ENCODE measurements around the gene SNX14.
"Not testable (repeated sequence)": the region's sequence is repeated elsewhere in the genome, so short reads cannot be mapped to it uniquely, and the experiment has no call there.

Gene SNX14

DNA sequence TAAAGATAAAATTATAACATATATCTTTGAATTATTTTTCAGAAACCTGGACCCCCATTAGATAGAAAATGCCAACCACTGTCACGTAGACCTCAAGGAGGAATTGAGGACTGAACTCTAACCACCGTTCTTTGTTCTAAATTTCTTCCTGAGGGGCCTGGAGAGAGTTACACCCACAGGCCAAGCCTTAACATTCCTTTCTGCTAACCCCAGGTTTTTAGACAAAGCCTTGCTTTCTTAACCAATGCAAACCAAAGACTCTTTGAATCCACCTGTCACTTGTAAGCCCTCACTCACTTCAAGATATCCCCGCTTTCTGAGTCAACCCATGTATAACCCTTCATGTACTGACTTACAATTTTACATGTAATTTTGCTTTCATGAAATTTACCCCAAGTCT, 41.0 kb downstream of the SNX14 start:
- TF ChIP-seq CTCF (IDR thresholded peaks at IDR 0.05; ENCODE audit: extremely low read depth, insufficient read depth, missing control alignments): no peak
- in situ Hi-C loops (cut with MboI; ENCODE audit: low pct_unique_long_range_greater_than_20kb, low sequenced_read_pairs, unreplicated experiment): no loop called here
- DNase-seq (ENCODE audit: low spot score): no peak

- no peak for DNase-seq (ENCODE audit: low spot score)
- no peak for TF ChIP-seq CTCF (IDR thresholded peaks at IDR 0.05; ENCODE audit: extremely low read depth, insufficient read depth, missing control alignments)
- in situ Hi-C loops (cut with MboI; ENCODE audit: low pct_unique_long_range_greater_than_20kb, low sequenced_read_pairs, unreplicated experiment): no loop called here
These were observed 42.4 kb downstream of the SNX14 start for GRCh38 chr6:85551264-85551663.

DNA sequence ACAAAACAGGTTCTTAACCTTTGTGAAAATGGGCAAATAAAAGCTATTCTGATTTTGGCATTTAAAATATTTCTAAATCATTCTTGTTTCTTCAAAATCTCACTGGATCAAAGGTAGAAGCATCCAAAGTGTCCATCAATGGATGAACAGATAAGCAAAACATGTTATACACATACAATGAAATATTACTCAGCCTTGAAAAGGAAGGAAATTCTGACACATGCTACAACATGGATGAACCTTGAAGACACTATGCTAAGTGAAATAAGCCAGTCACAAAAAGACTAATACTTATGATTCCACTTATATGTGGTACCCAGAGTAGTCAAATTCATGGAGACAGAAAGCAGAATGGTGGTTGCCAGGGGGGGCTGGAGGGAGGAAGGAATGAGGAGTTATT, 45.9 kb downstream of the SNX14 start:
- no peak for TF ChIP-seq CTCF (IDR thresholded peaks at IDR 0.05; ENCODE audit: extremely low read depth, insufficient read depth, missing control alignments)
- in situ Hi-C loops (cut with MboI; ENCODE audit: low pct_unique_long_range_greater_than_20kb, low sequenced_read_pairs, unreplicated experiment): no loop called here
- no peak for DNase-seq (ENCODE audit: low spot score)

GRCh38 chr6:85544776-85545175, 48.9 kb downstream of the SNX14 start:
- DNase-seq (ENCODE audit: low spot score): no peak
- no peak for TF ChIP-seq CTCF (IDR thresholded peaks at IDR 0.05; ENCODE audit: extremely low read depth, insufficient read depth, missing control alignments)
- in situ Hi-C loops (cut with MboI; ENCODE audit: low pct_unique_long_range_greater_than_20kb, low sequenced_read_pairs, unreplicated experiment): no loop called here

DNA sequence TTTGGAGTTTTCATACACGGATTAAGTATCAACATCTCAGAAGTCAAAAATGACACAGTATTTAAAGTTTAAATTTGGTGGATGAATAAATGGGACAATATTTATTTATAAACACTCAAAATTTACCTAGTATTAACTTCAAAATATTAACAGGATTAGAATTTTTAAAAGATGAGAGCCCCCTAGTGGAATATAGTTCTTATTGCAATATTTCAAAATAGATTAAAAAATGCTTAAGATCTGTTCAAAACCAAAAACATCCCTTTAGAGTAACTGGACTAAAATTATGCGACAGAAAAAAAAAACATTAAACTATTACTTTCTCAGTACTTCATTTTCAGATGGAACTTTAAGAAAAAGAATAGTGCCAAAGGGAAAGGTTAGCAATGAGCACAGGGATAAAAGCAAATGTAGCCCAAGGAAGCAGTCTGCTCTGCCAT, 56.6 kb downstream of the SNX14 start:
- TF ChIP-seq CTCF (IDR thresholded peaks at IDR 0.05; ENCODE audit: extremely low read depth, insufficient read depth, missing control alignments): peak; percentile 29
- DNase-seq (ENCODE audit: low spot score): peak; percentile 9
- in situ Hi-C loops (cut with MboI; ENCODE audit: low pct_unique_long_range_greater_than_20kb, low sequenced_read_pairs, unreplicated experiment): no loop called here

- in situ Hi-C loops (cut with MboI; ENCODE audit: low pct_unique_long_range_greater_than_20kb, low sequenced_read_pairs, unreplicated experiment); DNase-seq (ENCODE audit: low spot score): not testable (repeated sequence)
These were observed 69.4 kb downstream of the SNX14 start for GRCh38 chr6:85524281-85524680.

DNA sequence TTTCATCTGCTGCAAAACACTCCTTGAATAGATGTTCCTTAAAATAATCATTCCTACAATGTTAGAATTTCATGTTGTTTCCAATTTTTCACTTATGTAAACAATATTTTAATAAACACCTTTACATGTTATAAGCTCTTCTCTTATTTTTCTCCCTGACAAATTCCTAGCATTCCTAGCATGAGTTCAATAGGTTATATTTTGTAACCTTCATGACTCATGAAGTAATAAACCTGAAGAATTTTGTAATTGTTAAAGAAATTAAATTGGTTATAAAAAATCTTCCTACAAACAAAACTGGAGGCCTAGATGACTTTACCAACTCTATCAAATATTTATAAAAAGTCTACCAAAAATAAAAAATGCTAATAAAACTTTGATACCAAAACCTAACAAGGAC, 77.5 kb downstream of the SNX14 start:
- in situ Hi-C loops (cut with MboI; ENCODE audit: low pct_unique_long_range_greater_than_20kb, low sequenced_read_pairs, unreplicated experiment): no loop called here

More for the DNA sequence above, 77.5 kb downstream of the SNX14 start:
- no peak for TF ChIP-seq CTCF (IDR thresholded peaks at IDR 0.05; ENCODE audit: extremely low read depth, insufficient read depth, missing control alignments)
- DNase-seq (ENCODE audit: low spot score): no peak

Measured in GM13977 (cell line).